WERI-Rb-1 (cell line): ENCODE measurements around the gene PCAT7.
"Not testable (repeated sequence)": the region's sequence is repeated elsewhere in the genome, so short reads cannot be mapped to it uniquely, and the experiment has no call there.

Source experiments
- DNase-seq: peaks from one replicate; pipeline ENCODE4 v3.0.0-alpha.2; 2020
- H3K27ac ChIP-seq: fragments of 250-450 bp; sonication (Bioruptor Pico); 2 replicates; pipeline ENCODE4 v1.5.1; 2020; ENCODE audit warnings: mild to moderate bottlenecking, moderate library complexity
- H3K27me3 ChIP-seq: fragments of 250-450 bp; sonication (Bioruptor Pico); 2 replicates; pipeline ENCODE4 v1.5.1; 2021; ENCODE audit warnings: mild to moderate bottlenecking, low read depth, moderate library complexity; ENCODE audit not compliant: insufficient read depth, severe bottlenecking
- H3K36me3 ChIP-seq: fragments of 250-450 bp; sonication (Bioruptor Pico); 2 replicates; pipeline ENCODE4 v1.5.1; 2020; ENCODE audit warnings: mild to moderate bottlenecking, moderate library complexity
- H3K4me3 ChIP-seq: 2 replicates; pipeline ENCODE4 v1.5.1; 2011; ENCODE audit warnings: low read depth, mild to moderate bottlenecking, control low read depth, low read length
- H3K9me3 ChIP-seq: fragments of 250-450 bp; sonication (Bioruptor Pico); 2 replicates; pipeline ENCODE4 v1.5.1; 2021; ENCODE audit warnings: mild to moderate bottlenecking, moderate library complexity; ENCODE audit not compliant: severe bottlenecking
- CTCF ChIP-seq: IDR thresholded peaks from 2 replicates; pipeline ENCODE4 v1.5.1; 2011; ENCODE audit warnings: low read depth, mild to moderate bottlenecking, control low read depth, inconsistent platforms, low read length

Gene PCAT7

GRCh38 chr9:94554078-94554438 lies 825 bp upstream of the PCAT7 start:
- H3K4me3 ChIP-seq, result no peak overlapping the region
- H3K9me3 ChIP-seq, result no peaks in the 10 kb centered on the region
- no peaks in the 10 kb centered on the region for H3K36me3 ChIP-seq
- TF ChIP-seq CTCF, result no peak
- DNase-seq, result no peak
- H3K27me3 ChIP-seq, result peaks cover 3% of the 10 kb centered on the region
- H3K27ac ChIP-seq, result no peak overlapping the region

GRCh38 chr9:94557376-94557775 lies 2.5 kb downstream of the PCAT7 start:
- Histone ChIP-seq H3K27me3 (peaks cover 3% of the 10 kb centered on the region), H3K9me3 (no peaks in the 10 kb centered on the region), H3K36me3 (no peaks in the 10 kb centered on the region), H3K27ac (no peak overlapping the region), H3K4me3 (no peak overlapping the region)
- DNase-seq, result no peak
- no peak for TF ChIP-seq CTCF

GRCh38 chr9:94560237-94560636 lies 5.4 kb downstream of the PCAT7 start:
- TF ChIP-seq CTCF, result no peak
- Histone ChIP-seq H3K27ac (no peak overlapping the region), H3K27me3 (peaks cover 3% of the 10 kb centered on the region), H3K36me3 (no peaks in the 10 kb centered on the region), H3K9me3 (no peaks in the 10 kb centered on the region), H3K4me3 (no peak overlapping the region)
- no peak for DNase-seq

- no peak overlapping the region for H3K4me3 ChIP-seq
- no peaks in the 10 kb centered on the region for H3K9me3 ChIP-seq
- no peak overlapping the region for H3K27ac ChIP-seq
- DNase-seq, result no peak
- no peaks in the 10 kb centered on the region for H3K27me3 ChIP-seq
- no peak for TF ChIP-seq CTCF
- no peaks in the 10 kb centered on the region for H3K36me3 ChIP-seq
These were observed 8.7 kb downstream of the PCAT7 start for GRCh38 chr9:94563548-94563947.

- not testable (repeated sequence) for H3K9me3 ChIP-seq, H3K36me3 ChIP-seq, H3K4me3 ChIP-seq, H3K27me3 ChIP-seq, H3K27ac ChIP-seq, DNase-seq
These were observed 9.4 kb downstream of the PCAT7 start for GRCh38 chr9:94564279-94564678.

- H3K27me3 ChIP-seq, result no peaks in the 10 kb centered on the region
- no peak for DNase-seq
- no peaks in the 10 kb centered on the region for H3K9me3 ChIP-seq
- no peaks in the 10 kb centered on the region for H3K36me3 ChIP-seq
- no peak for TF ChIP-seq CTCF
- H3K27ac ChIP-seq, result no peak overlapping the region
- no peak overlapping the region for H3K4me3 ChIP-seq
These were observed 11.7 kb downstream of the PCAT7 start for GRCh38 chr9:94566550-94566949.
